Endothelial cell of umbilical vein (primary cell): ENCODE measurements around the gene OR51V1. TPM values are rescaled to one million over a fixed set of nuclear protein-coding genes. Genes with fewer than 3 reads are reported as not detected.

Experiments used
- BruUV-seq: library from RNA; stranded (reverse); fragments of 400-500 nt; replicated peaks from 2 replicates; lab custom pipeline; 2021; lab: Mats Ljungman, UMichigan
- CTCF ChIA-PET: fragments of 300-600, 350-600 bp; sonication (Branson Sonifier 250); formaldehyde crosslinking; loops from one replicate; lab custom pipeline; 2021; ENCODE audit warnings: antibody characterized with exemption, inconsistent platforms; lab: Charles Lee
- POLR2A ChIA-PET: fragments of 300-600, 350-600 bp; sonication (Branson Sonifier 250); formaldehyde crosslinking; loops from one replicate; lab custom pipeline; 2021; ENCODE audit warnings: antibody characterized with exemption, inconsistent platforms; lab: Charles Lee
- DNase-seq: peaks from one replicate; pipeline ENCODE4 v3.0.0-alpha.2; 2011; ENCODE audit warnings: low read depth, low spot score
- FAIRE-seq: peaks from 2 replicates; lab custom pipeline; 2011; peaks lifted over from hg19 to GRCh38; lab: Jason Lieb, UNC
- H2AFZ ChIP-seq: 2 replicates; pipeline ENCODE4 v1.6.0; 2012; ENCODE audit warnings: low read depth, low read length, control low read depth, inconsistent platforms
- H3K27ac ChIP-seq: 2 replicates; pipeline ENCODE4 v1.5.1; 2011; ENCODE audit warnings: low read depth, mild to moderate bottlenecking, control low read depth, low read length, moderate library complexity; ENCODE audit not compliant: insufficient read depth
- H3K27me3 ChIP-seq, 2 experiments: 2 replicates each; pipeline versions ENCODE4 v1.6.0 to v1.6.1; 2011; ENCODE audit warnings: low read length in 2 of 2, mixed read lengths in 1 of 2; ENCODE audit not compliant: control insufficient read depth in 2 of 2, insufficient read depth in 2 of 2
- H3K36me3 ChIP-seq, 2 experiments: 2 replicates in 1 of 2; 3 replicates in 1 of 2; pipeline ENCODE4 v1.5.1; 2011; ENCODE audit warnings: low read length in 2 of 2, mild to moderate bottlenecking in 1 of 2, moderate library complexity in 1 of 2; ENCODE audit not compliant: control insufficient read depth in 2 of 2, insufficient read depth in 2 of 2; ENCODE audit errors: extremely low read depth in 1 of 2
- H3K4me1 ChIP-seq: 3 replicates; pipeline ENCODE4 v1.5.1; 2011; ENCODE audit warnings: mild to moderate bottlenecking, low read length; ENCODE audit not compliant: control insufficient read depth, insufficient read depth; ENCODE audit errors: extremely low read depth
- H3K4me2 ChIP-seq: 2 replicates; pipeline ENCODE4 v1.6.1; 2011; ENCODE audit warnings: low read length, control low read depth, mixed read lengths; ENCODE audit not compliant: insufficient read depth
- H3K4me3 ChIP-seq, 3 experiments: fragments of 200-600 bp in 1 of 3; sonication (generic), shearing (Covaris generic) in 1 of 3; replicated peaks in 1 of 3; 2 replicates each; pipeline ENCODE4 v1.5.1; 2011 to 2016; ENCODE audit warnings: control low read depth in 3 of 3, low read length in 3 of 3, mild to moderate bottlenecking in 2 of 3, inconsistent platforms in 1 of 3, low read depth in 1 of 3, moderate library complexity in 1 of 3; ENCODE audit not compliant: insufficient read depth in 1 of 3
- H3K79me2 ChIP-seq: 2 replicates; pipeline ENCODE4 v1.6.0; 2012; ENCODE audit warnings: low read length, inconsistent platforms; ENCODE audit not compliant: control insufficient read depth, insufficient read depth
- H3K9ac ChIP-seq: replicated peaks from 2 replicates; pipeline ENCODE3; 2011; ENCODE audit warnings: low read length, control low read depth; ENCODE audit not compliant: insufficient read depth; ENCODE audit errors: extremely low read depth
- H3K9me1 ChIP-seq: replicated peaks from 3 replicates; pipeline ENCODE4 v1.6.0; 2011; ENCODE audit warnings: mild to moderate bottlenecking, low read length; ENCODE audit not compliant: control insufficient read depth, insufficient read depth; ENCODE audit errors: extremely low read depth
- H3K9me3 ChIP-seq: replicated peaks from 2 replicates; pipeline ENCODE4 v1.5.1; 2012; ENCODE audit warnings: low read length, inconsistent platforms; ENCODE audit not compliant: control insufficient read depth, insufficient read depth
- H4K20me1 ChIP-seq: replicated peaks from 2 replicates; pipeline ENCODE3; 2011; ENCODE audit warnings: mild to moderate bottlenecking, low read length; ENCODE audit not compliant: control insufficient read depth, insufficient read depth; ENCODE audit errors: extremely low read depth
- CTCF ChIP-seq, 2 donors: IDR thresholded peaks; 1 replicate in 1 of 2; 2 replicates in 1 of 2; pipeline ENCODE4 v1.5.1; 2011; ENCODE audit warnings: low read length in 2 of 2, mild to moderate bottlenecking in 2 of 2, moderate library complexity in 2 of 2, control low read depth in 1 of 2, inconsistent platforms in 1 of 2, low read depth in 1 of 2; ENCODE audit not compliant: insufficient read depth in 1 of 2; ENCODE audit errors: extremely low read depth in 1 of 2
- JUN ChIP-seq: IDR thresholded peaks from 2 replicates; pipeline ENCODE4 v1.6.1; 2011; ENCODE audit warnings: borderline replicate concordance, low read depth; ENCODE audit not compliant: insufficient read length, insufficient read depth
- MAX ChIP-seq: IDR thresholded peaks from 2 replicates; pipeline ENCODE4 v1.6.1; 2011; ENCODE audit not compliant: insufficient read depth, insufficient read length
- POLR2AphosphoS5 ChIP-seq: IDR thresholded peaks from 2 replicates; pipeline ENCODE4 v1.6.1; 2012; ENCODE audit warnings: low read depth, mild to moderate bottlenecking, control low read depth, low read length, moderate library complexity; ENCODE audit not compliant: insufficient read depth
- dilution Hi-C: fragments of 300-500 bp; cut with MboI; formaldehyde crosslinking; loops from one replicate; pipeline ENCODE4 v1.15.0; 2019; ENCODE audit warnings: low sequenced_read_pairs; ENCODE audit not compliant: extremely low pct_ligation_motif_present
- intact Hi-C: fragments of 100-400 bp; cut with micrococcal nuclease; formaldehyde crosslinking; loops from one replicate; pipeline ENCODE4 v1.10.0; 2022
- polyA plus RNA-seq, 4 experiments: library from polyadenylated mRNA; depleted of rRNA in 3 of 4; stranded (reverse) in 3 of 4; unstranded in 1 of 4; fragments of >200 nt; gene quantifications; 2 replicates each; pipeline versions ENCODE4 v1.2.1 to v1.2.3, GENCODE V29; 2011 to 2012; ENCODE audit warnings: missing spikeins in 1 of 4
- total RNA-seq: library from RNA; stranded (reverse); gene quantifications from 2 replicates; pipeline ENCODE4 v1.2.3, GENCODE V29; 2021

Gene OR51V1
- total and polyA plus RNA-seq, 2 donors (not counting 3 experiments of a cell fraction or from before 2014, with no cell fraction given), result not detected

- no peaks in the 10 kb centered on the region for H3K4me1 ChIP-seq
- no TSS peak for BruUV-seq
- no peaks in the 10 kb centered on the region for H3K36me3 ChIP-seq
- H3K4me2 ChIP-seq, result no peak overlapping the region
- intact Hi-C loops (no loop called here), dilution Hi-C loops (no loop called here)
- H3K9me3 ChIP-seq, result no peaks in the 10 kb centered on the region
- FAIRE-seq (no peak), DNase-seq (no peak)
- TF ChIP-seq CTCF (IDR thresholded peaks at IDR 0.05; ENCODE audit: extremely low read depth in 1 of 2, insufficient read depth in 1 of 2, low read depth in 1 of 2, low read length in 2 of 2), result no peak
- no peak for TF ChIP-seq MAX
- TF ChIP-seq JUN, result no peak
- no peak overlapping the region for H3K27ac ChIP-seq
- no peaks in the 10 kb centered on the region for H3K27me3 ChIP-seq
- POLR2A ChIA-PET, result no interaction called here
- no peaks in the 10 kb centered on the region for H4K20me1 ChIP-seq
- H2AFZ ChIP-seq, result no peak overlapping the region
- CTCF ChIA-PET, result no interaction called here
- H3K4me3 ChIP-seq, result no peak overlapping the region
- H3K9ac ChIP-seq, result no peak overlapping the region
- H3K79me2 ChIP-seq, result no peaks in the 10 kb centered on the region
- H3K9me1 ChIP-seq, result no peaks in the 10 kb centered on the region
Measured at GRCh38 chr11:5233307-5233706, 32.8 kb upstream of the OR51V1 start.

- Histone ChIP-seq H3K79me2 (no peaks in the 10 kb centered on the region), H3K36me3 (no peaks in the 10 kb centered on the region), H4K20me1 (no peaks in the 10 kb centered on the region), H3K27ac (no peak overlapping the region), H3K9me3 (no peaks in the 10 kb centered on the region), H3K4me3 (no peak overlapping the region), H2AFZ (no peak overlapping the region), H3K27me3 (no peaks in the 10 kb centered on the region), H3K4me1 (no peaks in the 10 kb centered on the region), H3K9ac (no peak overlapping the region), H3K9me1 (no peaks in the 10 kb centered on the region), H3K4me2 (no peak overlapping the region)
- no peak for TF ChIP-seq POLR2AphosphoS5
- DNase-seq, result no peak
- intact Hi-C loops, result no loop called here
- no peak for FAIRE-seq
- POLR2A ChIA-PET, result no interaction called here
- dilution Hi-C loops, result no loop called here
- BruUV-seq, result no TSS peak
- CTCF ChIA-PET, result no interaction called here
Measured at GRCh38 chr11:5232821-5233220, 32.3 kb upstream of the OR51V1 start.
